Measurements from ENCODE around the gene CRYBB1.

The CRYBB1 gene

DNA sequence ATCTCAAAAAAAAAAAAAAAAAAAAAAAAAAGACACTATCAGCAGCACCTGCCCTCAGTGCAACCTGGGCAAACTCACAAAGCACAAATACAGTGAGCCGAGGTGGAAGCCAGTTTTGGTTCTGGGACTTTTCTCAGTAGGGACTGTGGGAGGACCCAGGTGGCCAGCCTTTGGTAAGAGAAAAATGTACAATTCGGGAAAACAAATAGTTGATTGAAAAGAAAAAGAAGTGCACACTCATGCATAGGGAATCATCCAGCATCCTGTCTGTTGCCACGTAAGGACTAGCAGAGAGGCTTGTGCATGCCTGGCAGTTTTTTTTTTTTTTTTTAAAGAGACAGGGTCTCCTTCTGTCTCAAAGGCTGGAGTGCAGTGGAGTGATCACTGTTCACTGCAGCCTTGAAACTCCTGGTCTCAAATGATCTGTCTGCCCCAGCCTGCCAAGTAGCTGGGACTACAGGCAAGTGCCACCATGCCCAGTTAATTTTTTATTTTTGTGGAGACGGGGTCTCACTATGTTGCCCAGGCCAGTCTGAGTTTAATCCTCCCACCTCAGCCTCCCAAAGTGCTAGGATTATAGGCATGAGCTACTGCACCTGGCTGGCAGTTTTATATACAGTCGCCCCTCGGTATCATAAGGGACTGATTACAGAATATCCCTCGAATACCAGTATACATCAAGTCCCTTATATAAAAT lies 64.6 kb downstream of the CRYBB1 start:
- DNase-seq (ENCODE audit: low read depth), result no peak

- no peak for DNase-seq (ENCODE audit: low read depth)
Measured at GRCh38 chr22:26552466-26552865, 65.4 kb downstream of the CRYBB1 start.

- DNase-seq (ENCODE audit: low read depth), result no peak
Measured at GRCh38 chr22:26551568-26551967, 66.3 kb downstream of the CRYBB1 start.

- no peak for DNase-seq (ENCODE audit: low read depth)
Measured at GRCh38 chr22:26550498-26551033, 67.3 kb downstream of the CRYBB1 start.

GRCh38 chr22:26549902-26550497 lies 67.8 kb downstream of the CRYBB1 start:
- no peak for DNase-seq (ENCODE audit: low read depth)

Data from activated T-cell treated with anti-CD3 and anti-CD28 coated beads for 48 hours (primary cell).